IMR-90 (cell line): Measurements from ENCODE around the gene CD79A.

ENCODE experiments used
- BHLHE40 ChIP-seq: fragments of 150-350 bp; IDR thresholded peaks from 2 replicates; pipeline ENCODE4 v1.6.1; 2016; ENCODE audit warnings: mild to moderate bottlenecking, low read depth, low read length
- CEBPB ChIP-seq: IDR thresholded peaks from 2 replicates; pipeline ENCODE4 v1.6.1; 2012; ENCODE audit warnings: low read depth, low read length, improper control_type of control experiment
- CHD1 ChIP-seq: IDR thresholded peaks from 2 replicates; pipeline ENCODE4 v1.6.1; 2012; ENCODE audit warnings: low read depth, low read length, improper control_type of control experiment
- FOS ChIP-seq: fragments of 150-350 bp; IDR thresholded peaks from 2 replicates; pipeline ENCODE4 v1.6.1; 2016; ENCODE audit warnings: low read depth, low read length
- MAZ ChIP-seq: IDR thresholded peaks from 2 replicates; pipeline ENCODE4 v1.6.1; 2012; ENCODE audit warnings: low read depth, mild to moderate bottlenecking, low read length, improper control_type of control experiment, moderate library complexity, borderline replicate concordance
- NFE2L2 ChIP-seq: fragments of 150-350 bp; IDR thresholded peaks from 2 replicates; pipeline ENCODE4 v1.6.1; 2016; ENCODE audit warnings: low read depth, mild to moderate bottlenecking, low read length
- POLR2A ChIP-seq: IDR thresholded peaks from 2 replicates; pipeline ENCODE4 v1.6.1; 2012; ENCODE audit warnings: mild to moderate bottlenecking, low read depth, low read length
- RAD21 ChIP-seq: IDR thresholded peaks from 2 replicates; pipeline ENCODE4 v1.6.1; 2012; ENCODE audit warnings: low read length, improper control_type of control experiment
- RCOR1 ChIP-seq: IDR thresholded peaks from 2 replicates; pipeline ENCODE4 v1.6.1; 2012; ENCODE audit warnings: mild to moderate bottlenecking, low read length, improper control_type of control experiment; ENCODE audit not compliant: insufficient replicate concordance
- RFX5 ChIP-seq: IDR thresholded peaks from 2 replicates; pipeline ENCODE4 v1.8.0; 2012; ENCODE audit warnings: low read depth, mild to moderate bottlenecking, low read length, moderate library complexity
- SMC3 ChIP-seq: fragments of 150-350 bp; IDR thresholded peaks from 2 replicates; pipeline ENCODE4 v1.6.1; 2016; ENCODE audit warnings: low read depth, mild to moderate bottlenecking, antibody characterized with exemption, low read length, moderate library complexity
- TF ChIP-seq, protein P1 (sequence below): conservative IDR thresholded peaks from 2 replicates; pipeline ENCODE4 v1.5.1; 2012; ENCODE audit warnings: mild to moderate bottlenecking, low read depth, low read length, improper control_type of control experiment
- TF ChIP-seq, protein P2 (sequence below): fragments of 150-350 bp; IDR thresholded peaks from 2 replicates; pipeline ENCODE4 v1.6.1; 2017; ENCODE audit warnings: mild to moderate bottlenecking, antibody characterized with exemption, low read length, low read depth
- TF ChIP-seq, protein P3 (sequence below): fragments of 150-350 bp; IDR thresholded peaks from 2 replicates; pipeline ENCODE4 v1.6.1; 2016; ENCODE audit warnings: low read depth, mild to moderate bottlenecking, low read length, moderate library complexity, borderline replicate concordance

DNA sequence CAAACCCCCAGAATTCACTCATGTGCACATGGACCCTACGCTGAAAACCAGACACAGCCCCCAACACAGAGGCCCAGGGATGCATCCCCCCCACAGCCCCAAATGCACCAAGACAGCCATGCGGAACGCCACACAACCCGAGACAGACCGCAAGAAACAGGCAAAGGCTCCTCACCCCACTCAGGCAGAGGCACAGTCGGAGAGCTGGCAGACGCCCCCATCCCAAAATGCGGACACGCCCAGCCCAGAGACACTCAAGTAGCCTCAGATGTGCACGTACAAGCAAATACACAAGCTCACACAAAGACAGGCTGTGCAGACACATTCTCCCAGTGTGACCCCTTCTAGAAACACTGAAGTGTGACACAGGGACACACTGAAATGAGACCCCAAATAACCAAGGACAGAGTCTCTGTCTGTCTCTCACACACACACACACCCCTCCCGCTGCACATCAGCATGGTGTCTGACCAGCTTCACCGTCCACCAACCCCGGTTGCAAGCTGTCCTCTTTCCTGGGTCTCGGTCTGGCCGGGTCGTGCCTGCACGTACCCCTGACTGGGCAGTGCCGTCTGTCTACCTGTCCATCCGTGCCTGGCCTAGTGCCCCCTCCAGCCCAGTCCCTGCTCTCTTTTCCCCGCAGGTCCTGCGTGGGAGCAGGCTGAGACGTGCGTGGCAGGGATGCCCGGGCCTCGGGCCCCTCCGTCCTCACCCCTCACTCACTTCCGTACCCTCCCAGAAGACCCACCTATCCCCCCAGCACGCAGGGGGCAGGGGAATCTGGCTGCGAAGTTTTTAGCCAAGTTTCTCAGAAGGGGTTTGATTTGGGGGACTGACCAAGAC is 35.0 kb downstream of the CD79A start:
- TF ChIP-seq POLR2A, result no peak
- no peak for TF ChIP-seq RAD21
- TF ChIP-seq NFE2L2, result no peak
- TF ChIP-seq, protein P1, sequence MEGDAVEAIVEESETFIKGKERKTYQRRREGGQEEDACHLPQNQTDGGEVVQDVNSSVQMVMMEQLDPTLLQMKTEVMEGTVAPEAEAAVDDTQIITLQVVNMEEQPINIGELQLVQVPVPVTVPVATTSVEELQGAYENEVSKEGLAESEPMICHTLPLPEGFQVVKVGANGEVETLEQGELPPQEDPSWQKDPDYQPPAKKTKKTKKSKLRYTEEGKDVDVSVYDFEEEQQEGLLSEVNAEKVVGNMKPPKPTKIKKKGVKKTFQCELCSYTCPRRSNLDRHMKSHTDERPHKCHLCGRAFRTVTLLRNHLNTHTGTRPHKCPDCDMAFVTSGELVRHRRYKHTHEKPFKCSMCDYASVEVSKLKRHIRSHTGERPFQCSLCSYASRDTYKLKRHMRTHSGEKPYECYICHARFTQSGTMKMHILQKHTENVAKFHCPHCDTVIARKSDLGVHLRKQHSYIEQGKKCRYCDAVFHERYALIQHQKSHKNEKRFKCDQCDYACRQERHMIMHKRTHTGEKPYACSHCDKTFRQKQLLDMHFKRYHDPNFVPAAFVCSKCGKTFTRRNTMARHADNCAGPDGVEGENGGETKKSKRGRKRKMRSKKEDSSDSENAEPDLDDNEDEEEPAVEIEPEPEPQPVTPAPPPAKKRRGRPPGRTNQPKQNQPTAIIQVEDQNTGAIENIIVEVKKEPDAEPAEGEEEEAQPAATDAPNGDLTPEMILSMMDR, result no peak
- no peak for TF ChIP-seq CEBPB
- TF ChIP-seq, protein P2, sequence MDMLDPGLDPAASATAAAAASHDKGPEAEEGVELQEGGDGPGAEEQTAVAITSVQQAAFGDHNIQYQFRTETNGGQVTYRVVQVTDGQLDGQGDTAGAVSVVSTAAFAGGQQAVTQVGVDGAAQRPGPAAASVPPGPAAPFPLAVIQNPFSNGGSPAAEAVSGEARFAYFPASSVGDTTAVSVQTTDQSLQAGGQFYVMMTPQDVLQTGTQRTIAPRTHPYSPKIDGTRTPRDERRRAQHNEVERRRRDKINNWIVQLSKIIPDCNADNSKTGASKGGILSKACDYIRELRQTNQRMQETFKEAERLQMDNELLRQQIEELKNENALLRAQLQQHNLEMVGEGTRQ, result no peak
- no peak for TF ChIP-seq SMC3
- no peak for TF ChIP-seq RFX5
- TF ChIP-seq FOS, result no peak
- TF ChIP-seq MAZ, result no peak
- no peak for TF ChIP-seq BHLHE40
- no peak for TF ChIP-seq CHD1
- TF ChIP-seq, protein P3, sequence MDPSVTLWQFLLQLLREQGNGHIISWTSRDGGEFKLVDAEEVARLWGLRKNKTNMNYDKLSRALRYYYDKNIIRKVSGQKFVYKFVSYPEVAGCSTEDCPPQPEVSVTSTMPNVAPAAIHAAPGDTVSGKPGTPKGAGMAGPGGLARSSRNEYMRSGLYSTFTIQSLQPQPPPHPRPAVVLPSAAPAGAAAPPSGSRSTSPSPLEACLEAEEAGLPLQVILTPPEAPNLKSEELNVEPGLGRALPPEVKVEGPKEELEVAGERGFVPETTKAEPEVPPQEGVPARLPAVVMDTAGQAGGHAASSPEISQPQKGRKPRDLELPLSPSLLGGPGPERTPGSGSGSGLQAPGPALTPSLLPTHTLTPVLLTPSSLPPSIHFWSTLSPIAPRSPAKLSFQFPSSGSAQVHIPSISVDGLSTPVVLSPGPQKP, result no peak
- no peak for TF ChIP-seq RCOR1
